ENCODE data around the gene EFCAB8.

DNA sequence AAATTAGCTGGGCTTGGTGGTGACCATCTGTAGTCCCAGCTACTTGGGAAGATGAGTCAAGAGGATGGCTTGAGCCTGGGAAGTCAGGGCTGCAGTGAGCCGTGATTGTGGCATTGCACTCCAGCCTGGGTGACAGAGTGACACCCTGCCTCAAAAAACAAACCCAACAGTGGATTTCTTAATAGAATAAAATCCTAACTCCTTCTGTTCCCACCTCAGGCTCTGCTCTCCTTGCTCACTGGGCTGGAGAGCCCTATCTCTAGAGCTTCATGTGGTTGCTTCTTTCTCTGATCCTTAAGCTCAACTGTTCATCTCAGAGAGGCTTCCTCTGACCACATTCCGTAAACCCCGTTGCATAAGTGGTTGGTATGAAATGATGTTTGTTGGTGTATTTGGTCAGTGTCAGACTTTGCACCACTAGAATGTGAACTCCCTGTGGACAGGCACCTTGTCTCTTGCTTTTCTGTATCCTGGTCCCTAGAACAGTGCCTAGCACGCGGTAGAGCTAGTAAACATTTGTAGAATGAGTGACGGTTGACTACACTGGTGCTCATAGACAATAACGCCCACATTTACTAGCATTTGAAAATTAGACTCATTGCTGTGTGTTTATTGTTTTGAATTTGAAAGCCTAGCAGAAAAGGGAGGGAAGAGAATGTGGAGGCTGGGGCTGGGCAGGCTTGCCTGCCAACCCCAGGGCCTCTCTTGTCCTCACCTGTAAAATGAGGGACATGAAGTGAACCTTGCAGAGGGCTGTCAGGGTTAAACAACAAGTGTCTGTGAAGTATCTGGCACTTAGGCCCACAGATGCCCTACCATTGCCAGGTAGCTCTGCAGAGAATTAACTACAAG lies 34.8 kb upstream of the EFCAB8 start:
- no peak for TF ChIP-seq CTCF (IDR thresholded peaks at IDR 0.05; ENCODE audit: insufficient read depth, low read depth, low read length)
- no peak for TF ChIP-seq EZH2 (IDR thresholded peaks at IDR 0.05; ENCODE audit: insufficient read depth, low read length)

All from astrocyte (in vitro differentiated cells and primary cell).